Immature natural killer cell (primary cell): ENCODE data around the gene GRIA3. TPM values are rescaled to one million over a fixed set of nuclear protein-coding genes. Genes with fewer than 3 reads are reported as not detected.
"Not testable (repeated sequence)": the region's sequence is repeated elsewhere in the genome, so short reads cannot be mapped to it uniquely, and the experiment has no call there.

ENCODE experiments used
- DNase-seq, 3 donors: peaks; one replicate each; pipeline ENCODE4 v3.0.0; 2022; ENCODE audit warnings: mixed read lengths in 1 of 3
- H3K27ac Mint-ChIP-seq, 6 donors: one replicate each; pipeline ENCODE4 v1.8.0; 2020; ENCODE audit warnings: mixed read lengths in 6 of 6, mild to moderate bottlenecking in 5 of 6, inconsistent platforms in 4 of 6, moderate library complexity in 3 of 6
- H3K27me3 Mint-ChIP-seq, 3 donors: one replicate each; pipeline ENCODE4 v1.8.0; 2020 to 2021; ENCODE audit warnings: low read depth in 3 of 3, mild to moderate bottlenecking in 3 of 3, mixed read lengths in 3 of 3, moderate library complexity in 3 of 3, inconsistent platforms in 1 of 3
- H3K36me3 Mint-ChIP-seq, 3 donors: one replicate each; pipeline ENCODE4 v1.8.0; 2020; ENCODE audit warnings: mixed read lengths in 3 of 3, inconsistent platforms in 2 of 3, mild to moderate bottlenecking in 2 of 3
- H3K4me1 Mint-ChIP-seq, 2 donors: one replicate each; pipeline ENCODE4 v1.8.0; 2020; ENCODE audit warnings: inconsistent platforms in 2 of 2, mild to moderate bottlenecking in 2 of 2, mixed read lengths in 2 of 2, moderate library complexity in 1 of 2
- H3K4me3 Mint-ChIP-seq, 5 donors: one replicate each; pipeline ENCODE4 v1.8.0; 2020; ENCODE audit warnings: mild to moderate bottlenecking in 5 of 5, mixed read lengths in 5 of 5, inconsistent platforms in 3 of 5, moderate library complexity in 3 of 5
- H3K9me3 Mint-ChIP-seq, 6 donors: one replicate each; pipeline ENCODE4 v1.8.0; 2020; ENCODE audit warnings: mild to moderate bottlenecking in 6 of 6, mixed read lengths in 6 of 6, inconsistent platforms in 4 of 6, moderate library complexity in 3 of 6
- polyA plus RNA-seq, 3 donors: library from polyadenylated mRNA; unstranded; fragments of 300-500 nt; fragmentation: Illumina TruSeq; gene quantifications; one replicate each; pipeline ENCODE4 v1.2.3, GENCODE V29; 2021

Gene GRIA3
- polyA plus RNA-seq, 3 donors from 2014 or later = not detected

DNA sequence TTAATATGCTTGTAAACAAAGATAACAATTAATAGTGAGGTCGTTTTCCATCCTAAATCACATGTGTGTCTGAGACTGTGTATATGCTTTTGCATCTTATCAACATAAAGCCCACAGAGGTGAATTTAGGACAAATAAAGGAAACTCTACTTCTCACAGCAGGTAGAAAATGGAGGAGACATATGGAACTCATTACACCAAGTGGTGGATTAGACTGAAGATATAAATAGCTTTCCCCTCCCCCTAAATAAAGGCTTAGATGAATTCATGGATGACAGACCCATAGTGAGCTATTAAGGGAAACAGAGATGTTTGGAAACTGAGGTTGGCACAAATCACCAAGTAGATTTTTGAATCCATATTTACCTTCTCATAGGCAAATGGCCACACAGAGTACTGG is 79.7 kb downstream of the GRIA3 start:
- peaks cover 0 to 3% (median 0%) of the 10 kb centered on the region in 6 donors for H3K9me3 Mint-ChIP-seq
- DNase-seq = no peak
- H3K4me3 Mint-ChIP-seq = no peak overlapping the region
- no peak overlapping the region for H3K27ac Mint-ChIP-seq
- H3K27me3 Mint-ChIP-seq = peaks cover 0 to 11% (median 0%) of the 10 kb centered on the region in 3 donors
- H3K36me3 Mint-ChIP-seq = no peaks in the 10 kb centered on the region
- H3K4me1 Mint-ChIP-seq = no peaks in the 10 kb centered on the region

GRCh38 chrX:123267220-123267619 is 83.1 kb downstream of the GRIA3 start:
- Mint-ChIP-seq H3K4me3 (no peak overlapping the region), H3K27ac (no peak overlapping the region), H3K9me3 (peaks cover 0 to 3% (median 0%) of the 10 kb centered on the region in 6 donors), H3K36me3 (no peaks in the 10 kb centered on the region), H3K4me1 (no peaks in the 10 kb centered on the region), H3K27me3 (peaks cover 0 to 11% (median 0%) of the 10 kb centered on the region in 3 donors)
- DNase-seq = no peak

DNA sequence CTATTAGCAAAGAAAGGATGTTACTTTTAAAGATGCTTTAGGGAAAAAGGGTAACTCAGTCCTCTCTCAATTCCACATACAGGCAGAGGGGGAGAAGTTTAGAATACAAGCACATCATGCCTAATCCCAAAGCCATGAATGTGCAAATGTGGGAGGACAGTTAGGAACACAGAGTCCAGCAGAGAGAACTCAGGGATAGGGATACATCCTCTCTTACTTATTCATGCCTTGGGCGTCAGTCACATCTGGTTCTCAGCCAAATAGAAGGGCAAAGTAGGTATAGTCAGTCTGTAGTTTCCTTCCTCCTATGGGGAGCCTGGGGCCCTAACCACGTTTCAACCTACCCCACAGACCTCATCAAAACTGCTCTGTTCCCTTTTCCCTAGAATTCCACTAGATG is 87.8 kb downstream of the GRIA3 start:
- Mint-ChIP-seq H3K4me3 (no peak overlapping the region), H3K4me1 (no peaks in the 10 kb centered on the region), H3K27ac (no peak overlapping the region), H3K27me3 (peaks cover 0 to 8% (median 0%) of the 10 kb centered on the region in 3 donors), H3K36me3 (no peaks in the 10 kb centered on the region), H3K9me3 (no peaks in the 10 kb centered on the region)
- no peak for DNase-seq

- Mint-ChIP-seq H3K9me3 (no peaks in the 10 kb centered on the region), H3K36me3 (no peaks in the 10 kb centered on the region), H3K4me3 (no peak overlapping the region), H3K27me3 (peaks cover 0 to 8% (median 0%) of the 10 kb centered on the region in 3 donors), H3K4me1 (no peaks in the 10 kb centered on the region), H3K27ac (no peak overlapping the region)
- no peak for DNase-seq
Measured at GRCh38 chrX:123272630-123273029, 88.6 kb downstream of the GRIA3 start.

GRCh38 chrX:123274796-123275195 is 90.7 kb downstream of the GRIA3 start:
- Mint-ChIP-seq H3K4me3 (no peak overlapping the region), H3K9me3 (no peaks in the 10 kb centered on the region), H3K27me3 (peaks cover 0 to 8% (median 0%) of the 10 kb centered on the region in 3 donors), H3K27ac (no peak overlapping the region), H3K36me3 (no peaks in the 10 kb centered on the region), H3K4me1 (no peaks in the 10 kb centered on the region)
- DNase-seq = no peak

- no peak overlapping the region for H3K27ac Mint-ChIP-seq
- H3K36me3 Mint-ChIP-seq = no peaks in the 10 kb centered on the region
- no peaks in the 10 kb centered on the region for H3K4me1 Mint-ChIP-seq
- H3K27me3 Mint-ChIP-seq = peaks cover 0 to 8% (median 0%) of the 10 kb centered on the region in 3 donors
- H3K9me3 Mint-ChIP-seq = no peaks in the 10 kb centered on the region
- no peak for DNase-seq
- H3K4me3 Mint-ChIP-seq = no peak overlapping the region
Measured at GRCh38 chrX:123277347-123277746, 93.3 kb downstream of the GRIA3 start.

GRCh38 chrX:123277821-123278220 is 93.7 kb downstream of the GRIA3 start:
- Mint-ChIP-seq H3K36me3 (no peaks in the 10 kb centered on the region), H3K9me3 (no peaks in the 10 kb centered on the region), H3K27ac (no peak overlapping the region), H3K4me3 (no peak overlapping the region), H3K4me1 (no peaks in the 10 kb centered on the region), H3K27me3 (peaks cover 0 to 8% (median 0%) of the 10 kb centered on the region in 3 donors)
- DNase-seq = no peak

GRCh38 chrX:123282241-123282640 is 98.2 kb downstream of the GRIA3 start:
- H3K4me3 Mint-ChIP-seq = no peak overlapping the region
- H3K9me3 Mint-ChIP-seq = peaks cover 0 to 2% (median 0%) of the 10 kb centered on the region in 6 donors
- peaks cover 0 to 2% (median 2%) of the 10 kb centered on the region in 3 donors for H3K27me3 Mint-ChIP-seq
- no peaks in the 10 kb centered on the region for H3K36me3 Mint-ChIP-seq
- no peak for DNase-seq
- H3K27ac Mint-ChIP-seq = no peak overlapping the region
- no peaks in the 10 kb centered on the region for H3K4me1 Mint-ChIP-seq

DNA sequence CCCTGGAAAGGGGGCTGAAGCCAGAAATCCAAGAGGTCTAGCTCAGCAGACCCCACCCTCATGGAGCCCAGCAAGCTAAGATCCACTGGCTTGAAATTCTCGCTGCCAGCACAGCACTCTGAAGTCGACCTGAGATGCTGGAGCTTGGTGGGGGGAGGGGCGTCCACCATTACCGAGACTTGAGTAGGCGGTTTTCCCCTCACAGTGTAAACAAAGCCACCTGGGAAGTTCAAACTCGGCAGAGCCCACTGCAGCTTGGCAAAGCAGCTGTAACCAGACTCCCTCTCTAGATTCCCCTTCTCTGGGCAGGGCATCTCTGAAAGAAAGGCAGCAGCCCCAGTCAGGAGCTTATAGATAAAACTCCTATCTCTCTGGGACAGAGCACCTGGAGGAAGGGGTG is 99.3 kb downstream of the GRIA3 start:
- H3K9me3 Mint-ChIP-seq, H3K36me3 Mint-ChIP-seq, H3K27me3 Mint-ChIP-seq, H3K27ac Mint-ChIP-seq, H3K4me3 Mint-ChIP-seq, H3K4me1 Mint-ChIP-seq, DNase-seq: not testable (repeated sequence)

DNA sequence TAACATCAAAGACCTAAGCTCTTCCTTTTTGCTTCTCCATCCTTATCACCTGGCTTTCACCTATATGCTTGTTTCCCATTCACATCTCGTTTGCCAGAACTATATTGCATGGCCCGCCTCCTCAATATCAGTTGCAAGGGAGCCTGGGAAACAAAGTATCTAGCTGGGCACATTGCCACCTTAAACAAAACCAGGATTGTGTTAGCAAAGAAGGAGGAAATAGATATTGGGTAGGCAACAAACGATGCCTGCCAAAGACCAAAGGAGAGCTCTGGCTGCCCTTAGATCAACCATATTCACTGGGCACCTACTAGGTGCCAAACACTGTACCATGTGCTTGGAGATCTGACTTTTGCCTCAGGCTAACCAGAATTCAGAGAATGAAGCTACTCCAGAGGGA is 107.5 kb downstream of the GRIA3 start:
- no peaks in the 10 kb centered on the region for H3K9me3 Mint-ChIP-seq
- H3K27ac Mint-ChIP-seq = no peak overlapping the region
- DNase-seq = no peak
- H3K27me3 Mint-ChIP-seq = peaks cover 0 to 5% (median 2%) of the 10 kb centered on the region in 3 donors
- H3K4me1 Mint-ChIP-seq = peaks cover 3 to 17% of the 10 kb centered on the region in 2 donors
- no peaks in the 10 kb centered on the region for H3K36me3 Mint-ChIP-seq
- no peak overlapping the region for H3K4me3 Mint-ChIP-seq

DNA sequence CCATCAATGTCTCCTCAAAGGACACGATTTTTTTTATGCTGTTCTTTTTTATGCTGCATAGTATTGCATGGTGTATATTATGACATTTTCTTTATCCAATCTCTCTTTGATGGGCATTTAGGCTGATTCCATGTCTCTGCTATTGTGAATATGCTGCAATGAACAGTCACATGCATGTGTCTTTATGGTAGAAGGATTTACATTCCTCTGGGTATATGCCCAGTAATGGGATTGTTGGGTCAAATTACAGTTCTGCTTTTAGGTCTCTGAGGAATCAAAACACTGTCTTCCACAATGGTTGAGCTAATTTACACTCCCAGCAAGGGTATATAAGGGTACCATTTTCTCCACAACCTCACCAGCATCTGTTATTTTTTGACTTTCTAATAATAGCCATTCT is 113.9 kb downstream of the GRIA3 start:
- Mint-ChIP-seq H3K36me3 (no peaks in the 10 kb centered on the region), H3K27ac (no peak overlapping the region), H3K4me1 (peaks cover 3 to 17% of the 10 kb centered on the region in 2 donors), H3K27me3 (peaks cover 0 to 2% (median 1%) of the 10 kb centered on the region in 3 donors), H3K9me3 (peaks cover 0 to 4% (median 0%) of the 10 kb centered on the region in 6 donors), H3K4me3 (no peak overlapping the region)
- no peak for DNase-seq

GRCh38 chrX:123303429-123303828 is 119.4 kb downstream of the GRIA3 start:
- Mint-ChIP-seq H3K36me3 (no peaks in the 10 kb centered on the region), H3K27ac (no peak overlapping the region), H3K4me1 (no peaks in the 10 kb centered on the region), H3K27me3 (peaks cover 0 to 4% (median 2%) of the 10 kb centered on the region in 3 donors), H3K9me3 (peaks cover 0 to 4% (median 0%) of the 10 kb centered on the region in 6 donors), H3K4me3 (no peak overlapping the region)
- no peak for DNase-seq

DNA sequence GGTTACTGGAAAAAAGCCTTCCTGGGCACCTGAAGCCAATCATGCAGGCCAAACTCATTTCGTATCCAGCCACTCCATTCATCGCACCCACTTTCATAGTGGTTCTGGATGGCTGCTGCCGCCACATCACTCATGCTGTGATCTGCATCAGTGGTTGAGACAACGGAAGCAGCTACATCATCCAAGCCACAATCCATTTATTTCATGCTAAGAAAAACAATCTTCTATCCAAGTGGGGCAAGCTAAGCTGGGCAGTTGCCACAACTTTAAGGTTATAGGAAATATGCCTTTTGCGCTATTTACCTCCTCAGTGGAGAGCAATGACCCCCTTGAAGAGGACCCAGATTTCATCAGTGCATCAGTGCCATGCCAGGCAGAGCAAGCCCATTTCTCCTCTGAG is 124.6 kb downstream of the GRIA3 start:
- no peak for DNase-seq
- Mint-ChIP-seq H3K4me3 (no peak overlapping the region), H3K9me3 (no peaks in the 10 kb centered on the region), H3K4me1 (no peaks in the 10 kb centered on the region), H3K27me3 (peaks cover 0 to 5% (median 0%) of the 10 kb centered on the region in 3 donors), H3K27ac (no peak overlapping the region), H3K36me3 (no peaks in the 10 kb centered on the region)

- no peaks in the 10 kb centered on the region for H3K4me1 Mint-ChIP-seq
- H3K36me3 Mint-ChIP-seq = no peaks in the 10 kb centered on the region
- H3K27ac Mint-ChIP-seq = no peak overlapping the region
Measured at GRCh38 chrX:123310112-123310511, 126.0 kb downstream of the GRIA3 start.

GRCh38 chrX:123311486-123311885 is 127.4 kb downstream of the GRIA3 start:
- H3K27ac Mint-ChIP-seq = no peak overlapping the region
- H3K4me1 Mint-ChIP-seq = no peaks in the 10 kb centered on the region
- H3K27me3 Mint-ChIP-seq = peaks cover 0 to 5% (median 0%) of the 10 kb centered on the region in 3 donors
- H3K4me3 Mint-ChIP-seq = no peak overlapping the region
- DNase-seq = no peak
- no peaks in the 10 kb centered on the region for H3K9me3 Mint-ChIP-seq
- H3K36me3 Mint-ChIP-seq = no peaks in the 10 kb centered on the region

More at GRCh38 chrX:123310112-123310511, 126.0 kb downstream of the GRIA3 start:
- DNase-seq = no peak
- Mint-ChIP-seq H3K4me3 (no peak overlapping the region), H3K27me3 (peaks cover 0 to 5% (median 0%) of the 10 kb centered on the region in 3 donors), H3K9me3 (no peaks in the 10 kb centered on the region)
